Erythroblast (primary cell): ENCODE data around the gene EMC9.

ENCODE experiments used
- GATA1 ChIP-seq: IDR thresholded peaks from 2 replicates; pipeline ENCODE4 v1.6.1; 2011; ENCODE audit warnings: low read depth, mild to moderate bottlenecking, control low read depth, low read length, moderate library complexity
- POLR2A ChIP-seq: IDR thresholded peaks from 2 replicates; pipeline ENCODE4 v1.6.1; 2011; ENCODE audit warnings: mild to moderate bottlenecking, low read length

DNA sequence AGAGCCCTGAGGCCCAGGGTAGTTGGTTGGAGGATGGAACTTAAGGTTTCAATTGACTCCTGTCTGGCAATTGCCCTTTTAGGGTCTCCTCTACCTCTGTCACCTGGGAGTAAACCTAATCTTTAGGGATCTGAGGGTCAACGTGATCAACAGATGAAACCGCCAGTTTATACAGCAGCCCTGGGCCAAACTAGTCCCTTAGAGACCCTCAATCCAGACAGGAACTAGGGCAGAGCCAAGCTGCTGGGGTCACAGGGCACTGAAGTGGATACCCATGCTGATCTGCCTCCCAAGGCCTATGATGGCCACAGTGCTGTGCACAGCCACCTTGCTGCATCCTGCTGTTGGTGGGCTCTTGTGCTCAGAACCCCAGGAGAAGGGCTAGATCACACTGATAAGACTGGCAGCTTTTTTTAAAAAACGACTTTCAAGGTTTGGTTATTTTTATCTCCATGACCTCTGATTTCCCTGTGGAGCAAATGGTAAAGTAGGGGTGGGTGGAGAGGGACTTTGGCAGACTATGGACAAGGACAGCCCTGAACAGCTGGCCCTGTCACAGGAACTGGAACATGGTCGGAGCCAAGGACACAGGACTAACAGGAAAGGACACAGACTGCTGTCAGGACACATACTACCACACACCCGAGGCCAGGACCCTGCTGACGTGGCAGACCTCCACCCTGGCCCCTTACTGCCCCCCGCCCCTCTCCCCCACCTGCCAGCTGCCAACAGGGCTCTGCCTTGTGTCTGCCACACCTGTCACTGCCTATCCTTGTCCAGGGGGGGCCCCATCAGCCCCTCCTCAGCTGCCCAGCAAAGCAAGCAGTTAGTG is 10.5 kb downstream of the EMC9 start:
- TF ChIP-seq POLR2A (no peak), GATA1 (no peak)
